Measurements from ENCODE around the gene TEX28.
"Not testable (repeated sequence)": the region's sequence is repeated elsewhere in the genome, so short reads cannot be mapped to it uniquely, and the experiment has no call there.

GRCh38 chrX:154239982-154240503 is 54.9 kb downstream of the TEX28 start:
- not testable (repeated sequence) for TF ChIP-seq CTCF, POLR2A (IDR thresholded peaks at IDR 0.05)
